GM19395 (cell line): ENCODE data around the gene OR10D3.
"Not testable (repeated sequence)": the region's sequence is repeated elsewhere in the genome, so short reads cannot be mapped to it uniquely, and the experiment has no call there.

Source experiments
- ATAC-seq: cut with Tn5 transposase; IDR thresholded peaks from one replicate; pipeline ENCODE4 v1.9.1; 2021; ENCODE audit warnings: mild to moderate bottlenecking, moderate library complexity; ENCODE audit not compliant: unreplicated experiment

Gene OR10D3

GRCh38 chr11:124194293-124195188 lies 11.4 kb downstream of the OR10D3 start:
- no peak for ATAC-seq

- peak; percentile 84 for ATAC-seq
Measured at GRCh38 chr11:124195189-124195734, 12.1 kb downstream of the OR10D3 start.

GRCh38 chr11:124197999-124198398 lies 14.9 kb downstream of the OR10D3 start:
- no peak for ATAC-seq

GRCh38 chr11:124198897-124199296 lies 15.8 kb downstream of the OR10D3 start:
- no peak for ATAC-seq

GRCh38 chr11:124199702-124200101 lies 16.6 kb downstream of the OR10D3 start:
- no peak for ATAC-seq

GRCh38 chr11:124200671-124201070 lies 17.5 kb downstream of the OR10D3 start:
- ATAC-seq = no peak

- no peak for ATAC-seq
Measured at GRCh38 chr11:124202951-124203350, 19.8 kb downstream of the OR10D3 start.

- no peak for ATAC-seq
Measured at GRCh38 chr11:124204008-124204407, 20.9 kb downstream of the OR10D3 start.

GRCh38 chr11:124207102-124207792 lies 24.1 kb downstream of the OR10D3 start:
- no peak for ATAC-seq

GRCh38 chr11:124209824-124210357 lies 26.7 kb downstream of the OR10D3 start:
- ATAC-seq = no peak

- ATAC-seq = no peak
Measured at GRCh38 chr11:124210421-124210820, 27.3 kb downstream of the OR10D3 start.

- no peak for ATAC-seq
Measured at GRCh38 chr11:124211321-124211720, 28.2 kb downstream of the OR10D3 start.

GRCh38 chr11:124214027-124214426 lies 30.9 kb downstream of the OR10D3 start:
- ATAC-seq = no peak

GRCh38 chr11:124219126-124219525 lies 36.0 kb downstream of the OR10D3 start:
- no peak for ATAC-seq

GRCh38 chr11:124222407-124222806 lies 39.3 kb downstream of the OR10D3 start:
- ATAC-seq = no peak

GRCh38 chr11:124224618-124225423 lies 41.7 kb downstream of the OR10D3 start:
- not testable (repeated sequence) for ATAC-seq

GRCh38 chr11:124225471-124225870 lies 42.3 kb downstream of the OR10D3 start:
- no peak for ATAC-seq

- ATAC-seq = no peak
Measured at GRCh38 chr11:124233376-124233775, 50.2 kb downstream of the OR10D3 start.
